Renal pelvis (tissue), 4 donors: ENCODE data around the gene DZIP1L. TPM values are rescaled to one million over a fixed set of nuclear protein-coding genes. Genes with fewer than 3 reads are reported as not detected.

Source experiments
- DNase-seq: peaks from one replicate; pipeline ENCODE4 v3.0.0-alpha.2; 2013
- polyA plus RNA-seq, 3 donors: library from polyadenylated mRNA; unstranded; fragments of 120-200 nt; gene quantifications; one replicate each; pipeline ENCODE4 v1.2.1, GENCODE V29; 2013; ENCODE audit not compliant: insufficient read length in 3 of 3

Gene DZIP1L
- polyA plus RNA-seq, 3 donors: 15.4 to 26.2 (median 22.2) TPM

GRCh38 chr3:138072796-138073195, 42.6 kb downstream of the DZIP1L start:
- no peak for DNase-seq

GRCh38 chr3:138070006-138070405, 45.4 kb downstream of the DZIP1L start:
- DNase-seq: no peak

GRCh38 chr3:138068579-138069174, 46.7 kb downstream of the DZIP1L start:
- peak; percentile 58 for DNase-seq

GRCh38 chr3:138068046-138068445, 47.4 kb downstream of the DZIP1L start:
- no peak for DNase-seq

- no peak for DNase-seq
Measured at GRCh38 chr3:138066972-138067371, 48.4 kb downstream of the DZIP1L start.

GRCh38 chr3:138066383-138066782, 49.0 kb downstream of the DZIP1L start:
- no peak for DNase-seq

GRCh38 chr3:138065949-138066348, 49.5 kb downstream of the DZIP1L start:
- DNase-seq: no peak

GRCh38 chr3:138063416-138063815, 52.0 kb downstream of the DZIP1L start:
- no peak for DNase-seq

- no peak for DNase-seq
Measured at GRCh38 chr3:138062626-138063025, 52.8 kb downstream of the DZIP1L start.

GRCh38 chr3:138062037-138062436, 53.4 kb downstream of the DZIP1L start:
- no peak for DNase-seq

GRCh38 chr3:138060792-138061191, 54.6 kb downstream of the DZIP1L start:
- no peak for DNase-seq

- no peak for DNase-seq
Measured at GRCh38 chr3:138059261-138059660, 56.1 kb downstream of the DZIP1L start.

- no peak for DNase-seq
Measured at GRCh38 chr3:138057384-138057783, 58.0 kb downstream of the DZIP1L start.

- DNase-seq: no peak
Measured at GRCh38 chr3:138054057-138054456, 61.4 kb downstream of the DZIP1L start.

- DNase-seq: peak; percentile 40
Measured at GRCh38 chr3:138051947-138052802, 63.2 kb downstream of the DZIP1L start.

GRCh38 chr3:138049157-138049919, 66.1 kb downstream of the DZIP1L start:
- no peak for DNase-seq

- no peak for DNase-seq
Measured at GRCh38 chr3:138047596-138048158, 67.7 kb downstream of the DZIP1L start.

GRCh38 chr3:138046955-138047354, 68.5 kb downstream of the DZIP1L start:
- DNase-seq: no peak

GRCh38 chr3:138046085-138046484, 69.3 kb downstream of the DZIP1L start:
- DNase-seq: no peak

- DNase-seq: no peak
Measured at GRCh38 chr3:138043266-138044029, 72.0 kb downstream of the DZIP1L start.

GRCh38 chr3:138042043-138042442, 73.4 kb downstream of the DZIP1L start:
- DNase-seq: no peak
